ENCODE measurements around the gene TMEM167B. TPM values are rescaled to one million over a fixed set of nuclear protein-coding genes. Genes with fewer than 3 reads are reported as not detected.
"Not testable (repeated sequence)": the region's sequence is repeated elsewhere in the genome, so short reads cannot be mapped to it uniquely, and the experiment has no call there.

Gene TMEM167B
- total RNA-seq, 2 experiments from 2014 or later: 21.8 to 23.4 TPM

DNA sequence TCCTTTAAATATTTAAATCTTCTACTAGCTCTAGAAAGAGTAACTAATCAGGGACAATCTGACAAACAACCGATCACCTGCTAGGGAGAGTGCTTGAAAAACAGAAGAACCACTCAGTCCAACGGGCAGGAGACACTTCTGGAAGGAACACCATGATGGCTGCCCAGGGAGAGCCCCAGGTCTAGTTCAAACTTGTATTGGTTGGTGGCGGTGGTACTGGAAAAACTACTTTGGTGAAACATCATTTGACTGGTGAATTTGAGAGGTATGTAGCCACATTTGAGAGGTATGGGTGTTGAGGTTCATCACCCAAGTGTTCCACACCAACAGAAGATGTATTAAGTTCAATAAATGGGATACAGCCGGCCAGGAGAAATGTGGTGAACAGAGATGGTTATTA lies 43.9 kb upstream of the TMEM167B start:
- TF ChIP-seq, protein P1, sequence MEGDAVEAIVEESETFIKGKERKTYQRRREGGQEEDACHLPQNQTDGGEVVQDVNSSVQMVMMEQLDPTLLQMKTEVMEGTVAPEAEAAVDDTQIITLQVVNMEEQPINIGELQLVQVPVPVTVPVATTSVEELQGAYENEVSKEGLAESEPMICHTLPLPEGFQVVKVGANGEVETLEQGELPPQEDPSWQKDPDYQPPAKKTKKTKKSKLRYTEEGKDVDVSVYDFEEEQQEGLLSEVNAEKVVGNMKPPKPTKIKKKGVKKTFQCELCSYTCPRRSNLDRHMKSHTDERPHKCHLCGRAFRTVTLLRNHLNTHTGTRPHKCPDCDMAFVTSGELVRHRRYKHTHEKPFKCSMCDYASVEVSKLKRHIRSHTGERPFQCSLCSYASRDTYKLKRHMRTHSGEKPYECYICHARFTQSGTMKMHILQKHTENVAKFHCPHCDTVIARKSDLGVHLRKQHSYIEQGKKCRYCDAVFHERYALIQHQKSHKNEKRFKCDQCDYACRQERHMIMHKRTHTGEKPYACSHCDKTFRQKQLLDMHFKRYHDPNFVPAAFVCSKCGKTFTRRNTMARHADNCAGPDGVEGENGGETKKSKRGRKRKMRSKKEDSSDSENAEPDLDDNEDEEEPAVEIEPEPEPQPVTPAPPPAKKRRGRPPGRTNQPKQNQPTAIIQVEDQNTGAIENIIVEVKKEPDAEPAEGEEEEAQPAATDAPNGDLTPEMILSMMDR (IDR thresholded peaks at IDR 0.05): no peak
- CTCF ChIA-PET: no interaction called here

DNA sequence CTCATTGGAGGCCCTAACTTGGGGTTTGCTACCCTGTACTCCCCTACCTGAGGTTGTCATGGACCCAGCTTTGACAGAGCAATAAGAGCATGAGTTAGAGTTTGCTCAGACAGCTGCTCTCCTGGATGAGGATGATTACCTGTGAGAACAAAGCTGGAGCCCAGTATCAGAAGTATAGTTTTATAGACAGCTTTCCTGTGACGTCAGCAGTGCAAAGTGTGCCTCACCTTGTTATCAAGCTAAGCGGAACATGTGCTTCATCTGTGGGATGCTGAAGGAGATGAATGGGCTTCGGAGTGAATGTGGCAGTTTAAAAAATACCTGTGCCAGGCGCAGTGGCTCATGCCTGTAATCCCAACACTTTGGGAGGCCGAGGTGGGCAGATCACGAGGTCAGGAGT lies 43.2 kb upstream of the TMEM167B start:
- DNase-seq: no peak
- H3K9me3 Mint-ChIP-seq: no peaks in the 10 kb centered on the region
- peaks cover 1% of the 10 kb centered on the region for H3K27me3 Mint-ChIP-seq
- ChIA-PET POLR2A (no interaction called here), CTCF (no interaction called here)
- no peak overlapping the region for H3K4me3 Mint-ChIP-seq
- H3K4me1 Mint-ChIP-seq (ENCODE audit: low read depth): no peaks in the 10 kb centered on the region
- H3K36me3 Mint-ChIP-seq (ENCODE audit: low read depth): no peaks in the 10 kb centered on the region
- TF ChIP-seq, protein P1 (IDR thresholded peaks at IDR 0.05): no peak
- H3K27ac Mint-ChIP-seq: no peak overlapping the region
- no peak for ATAC-seq
- intact Hi-C loops (cut with micrococcal nuclease): no loop called here

More for the DNA sequence above, 43.9 kb upstream of the TMEM167B start:
- POLR2A ChIA-PET: no interaction called here
- DNase-seq: no peak
- Mint-ChIP-seq H3K27ac (no peak overlapping the region), H3K4me3 (no peak overlapping the region), H3K4me1 (ENCODE audit: low read depth) (no peaks in the 10 kb centered on the region), H3K9me3 (no peaks in the 10 kb centered on the region), H3K36me3 (ENCODE audit: low read depth) (no peaks in the 10 kb centered on the region), H3K27me3 (peaks cover 1% of the 10 kb centered on the region)
- ATAC-seq: no peak
- intact Hi-C loops (cut with micrococcal nuclease): no loop called here

DNA sequence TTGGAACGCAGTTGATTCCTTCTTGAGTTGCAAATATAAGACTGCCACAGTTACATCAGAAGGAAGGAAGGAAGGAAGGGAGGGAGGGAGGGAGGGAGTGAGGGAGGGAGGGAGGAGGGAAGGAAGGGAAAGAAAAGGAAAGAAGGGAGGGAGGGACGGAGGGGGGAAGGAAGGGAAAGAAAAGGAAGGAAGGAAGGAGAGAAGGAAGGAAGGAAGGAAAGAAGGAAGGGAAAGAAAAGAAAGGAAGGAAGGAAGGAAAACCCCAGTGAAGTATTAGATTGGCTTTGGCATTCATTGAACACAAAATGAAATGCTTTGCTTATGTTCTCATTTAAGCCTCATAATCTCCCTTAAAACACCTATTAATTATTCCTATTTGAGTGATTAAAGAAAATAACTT lies 42.2 kb upstream of the TMEM167B start:
- Mint-ChIP-seq H3K27me3 (peaks cover 1% of the 10 kb centered on the region), H3K4me1 (ENCODE audit: low read depth) (no peaks in the 10 kb centered on the region), H3K27ac (no peak overlapping the region), H3K4me3 (no peak overlapping the region), H3K36me3 (ENCODE audit: low read depth) (no peaks in the 10 kb centered on the region), H3K9me3 (no peaks in the 10 kb centered on the region)
- ATAC-seq (no peak), DNase-seq (no peak)
- ChIA-PET POLR2A (no interaction called here), CTCF (no interaction called here)
- TF ChIP-seq, protein P1 (IDR thresholded peaks at IDR 0.05): no peak
- intact Hi-C loops (cut with micrococcal nuclease): no loop called here

DNA sequence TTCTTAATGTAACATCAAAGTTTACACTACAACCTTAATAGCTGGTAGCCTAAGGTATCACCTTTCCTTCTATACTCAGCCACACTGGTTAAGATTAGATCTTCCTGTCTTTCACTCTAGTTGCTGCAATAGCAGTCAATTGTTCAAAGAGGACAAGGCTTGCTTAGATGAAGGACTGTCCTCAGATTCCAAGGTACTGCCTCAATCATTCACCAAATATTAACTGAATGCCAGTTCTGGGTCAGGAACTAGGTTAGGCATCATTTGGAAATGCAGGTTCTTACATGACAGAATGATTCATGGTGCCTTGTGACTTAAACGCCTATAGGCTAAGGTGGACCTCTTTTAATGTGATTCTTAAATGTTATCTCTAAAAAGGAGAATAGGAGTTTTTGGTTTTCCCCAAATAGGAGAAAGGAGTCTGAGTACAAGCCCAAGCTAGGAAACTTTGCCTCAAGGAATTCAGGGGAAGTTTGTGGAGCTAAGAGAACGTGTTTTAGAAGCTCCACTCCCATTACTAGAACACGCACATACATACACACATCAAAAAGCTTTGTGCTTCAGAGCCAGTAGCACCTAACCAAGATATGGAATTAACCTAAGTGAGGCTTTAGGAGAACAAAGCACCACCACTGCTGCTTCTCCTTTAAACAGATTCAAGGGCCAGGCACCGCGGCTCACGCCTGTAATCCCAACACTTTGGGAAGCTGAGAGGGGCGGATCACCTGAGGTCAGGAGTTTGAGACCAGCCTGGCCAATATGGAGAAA lies 40.2 kb upstream of the TMEM167B start:
- Mint-ChIP-seq H3K36me3 (ENCODE audit: low read depth) (no peaks in the 10 kb centered on the region), H3K4me1 (ENCODE audit: low read depth) (no peaks in the 10 kb centered on the region), H3K27ac (no peak overlapping the region), H3K9me3 (no peaks in the 10 kb centered on the region), H3K4me3 (no peak overlapping the region), H3K27me3 (peaks cover 1% of the 10 kb centered on the region)
- TF ChIP-seq, protein P1 (IDR thresholded peaks at IDR 0.05): no peak
- ChIA-PET CTCF (no interaction called here), POLR2A (interaction anchor here (0.7 kb wide), 1 partner anchor 116 kb away, joined by 3 read pairs; no protein-coding TSS in a partner anchor)
- ATAC-seq (no peak), DNase-seq (no peak)
- intact Hi-C loops (cut with micrococcal nuclease): no loop called here

DNA sequence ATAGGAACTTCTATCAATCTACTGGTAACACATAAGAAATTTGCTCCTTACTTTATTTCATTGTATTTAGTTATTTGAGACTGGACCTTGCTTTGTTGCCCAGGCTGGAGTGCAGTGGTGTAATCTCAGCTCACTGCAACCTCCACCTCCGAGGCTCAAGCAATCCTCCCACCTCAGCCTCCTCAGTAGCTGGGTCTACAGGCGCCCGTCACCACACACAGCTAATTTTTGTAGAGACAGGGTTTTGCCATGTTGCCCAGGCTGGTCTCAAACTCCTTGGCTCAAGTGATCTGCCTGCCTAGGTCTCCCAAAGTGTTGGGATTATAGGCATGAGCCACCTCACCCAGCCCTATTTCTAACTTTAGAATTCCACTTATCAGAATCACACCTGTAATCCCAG lies 38.4 kb upstream of the TMEM167B start:
- H3K4me1 Mint-ChIP-seq (ENCODE audit: low read depth); intact Hi-C loops (cut with micrococcal nuclease); POLR2A ChIA-PET; H3K36me3 Mint-ChIP-seq (ENCODE audit: low read depth); DNase-seq; H3K27ac Mint-ChIP-seq; ATAC-seq; H3K4me3 Mint-ChIP-seq; CTCF ChIA-PET; H3K27me3 Mint-ChIP-seq; H3K9me3 Mint-ChIP-seq: not testable (repeated sequence)

Measured in activated CD8-positive, alpha-beta T cell treated with anti-CD3 and anti-CD28 coated beads for 36 hours (primary cell).